Heart left ventricle (tissue), 13 donors: ENCODE measurements around the gene NOL6.

Experiments used
- POLR2A ChIP-seq, 2 donors: fragments of 450-650 bp; IDR thresholded peaks; one replicate each; pipeline ENCODE4 v1.6.1; 2017; ENCODE audit warnings: antibody characterized with exemption in 2 of 2, mild to moderate bottlenecking in 2 of 2, moderate library complexity in 2 of 2
- TF ChIP-seq, protein P1 (sequence below), 12 donors: fragments of 200-600 bp; sonication (generic) in 4 of 12; IDR thresholded peaks; one replicate each; pipeline versions ENCODE4 v1.5.0 to v1.8.0; 2018 to 2022; ENCODE audit warnings: antibody characterized with exemption in 12 of 12, mild to moderate bottlenecking in 5 of 12
- donor health status: ischemic (EF 13 %, LVEDD 7.1; RV severe dilation, severe dysfunction).
- donor health status: DM: no; HTN: yes; CAD: no.
- donor health status: DM: no; HTN: no; CAD: no.
- donor health status: ischemic (EF 25% LVEDD 6.9; RV normal size, moderate dysfunction).
- donor health status: ischemic (EF 25% LVEDD 5.7; RV mildly dilated, moderate dysfunction).
- donor health status: ischemic (EF 35%, LVEDD 5.7; RV mildly dilated, moderate dysfunction).
- donor health status: nonischemic (EF 11% LVEDD 7.7; RV severe dilation, severe dysfunction).
- donor health status: DM: yes; HTN: yes; CAD: no.
- donor health status: PGD.
- donor health status: ischemic (EF 29% LVEDD 5.4; RV normal size, mild dysfunction).
- donor health status: nonischemic (EF 23%, LVEDD 6.1; RV moderate dilation, normal function).

DNA sequence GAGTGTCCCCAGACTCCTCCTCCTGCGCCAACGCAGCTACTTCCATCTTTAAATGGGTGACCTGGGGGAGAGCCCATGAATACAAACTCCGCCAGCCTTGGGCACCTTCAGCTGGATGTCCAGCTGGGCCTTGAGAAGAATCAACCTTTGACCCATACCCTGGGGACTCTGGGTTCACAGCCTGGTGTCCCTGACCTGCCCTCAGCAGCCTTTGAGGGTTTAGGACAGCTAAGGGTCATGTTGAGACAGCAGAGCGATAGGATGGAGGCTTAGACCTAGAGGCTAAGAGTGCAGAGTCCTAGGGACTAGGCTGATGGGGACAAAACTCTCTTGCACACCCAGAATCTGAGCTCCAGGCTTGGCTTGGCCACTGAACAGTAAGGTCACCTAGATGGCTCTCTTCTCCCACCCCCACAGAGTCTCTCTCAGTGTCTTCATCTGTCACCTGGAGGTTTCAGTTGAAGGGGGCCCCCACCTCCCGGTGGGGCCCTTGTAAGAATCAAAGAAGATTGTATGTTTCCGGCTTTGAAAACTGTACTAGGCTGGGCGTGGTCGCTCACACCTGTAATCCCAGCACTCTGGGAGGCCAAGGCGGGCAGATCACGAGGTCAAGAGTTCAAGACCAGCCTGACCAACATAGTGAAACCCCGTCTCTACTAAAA, 19.6 kb downstream of the NOL6 start:
- TF ChIP-seq, protein P1, sequence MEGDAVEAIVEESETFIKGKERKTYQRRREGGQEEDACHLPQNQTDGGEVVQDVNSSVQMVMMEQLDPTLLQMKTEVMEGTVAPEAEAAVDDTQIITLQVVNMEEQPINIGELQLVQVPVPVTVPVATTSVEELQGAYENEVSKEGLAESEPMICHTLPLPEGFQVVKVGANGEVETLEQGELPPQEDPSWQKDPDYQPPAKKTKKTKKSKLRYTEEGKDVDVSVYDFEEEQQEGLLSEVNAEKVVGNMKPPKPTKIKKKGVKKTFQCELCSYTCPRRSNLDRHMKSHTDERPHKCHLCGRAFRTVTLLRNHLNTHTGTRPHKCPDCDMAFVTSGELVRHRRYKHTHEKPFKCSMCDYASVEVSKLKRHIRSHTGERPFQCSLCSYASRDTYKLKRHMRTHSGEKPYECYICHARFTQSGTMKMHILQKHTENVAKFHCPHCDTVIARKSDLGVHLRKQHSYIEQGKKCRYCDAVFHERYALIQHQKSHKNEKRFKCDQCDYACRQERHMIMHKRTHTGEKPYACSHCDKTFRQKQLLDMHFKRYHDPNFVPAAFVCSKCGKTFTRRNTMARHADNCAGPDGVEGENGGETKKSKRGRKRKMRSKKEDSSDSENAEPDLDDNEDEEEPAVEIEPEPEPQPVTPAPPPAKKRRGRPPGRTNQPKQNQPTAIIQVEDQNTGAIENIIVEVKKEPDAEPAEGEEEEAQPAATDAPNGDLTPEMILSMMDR (IDR thresholded peaks at IDR 0.05): no peak
- no peak for TF ChIP-seq POLR2A (IDR thresholded peaks at IDR 0.05)
